Body of pancreas (tissue), 4 donors: Measurements from ENCODE around the gene IMPDH1. TPM values are rescaled to one million over a fixed set of nuclear protein-coding genes. Genes with fewer than 3 reads are reported as not detected.

Experiments used
- ATAC-seq: fragments of 150-250 bp; one replicate; pipeline ENCODE4 v1.9.1; 2016
- DNase-seq, 4 donors: peaks; one replicate each; pipeline ENCODE4 v3.0.0-alpha.2; 2019
- H3K27ac ChIP-seq, 4 donors: fragments of 200-600 bp; sonication (generic); 1 replicate in 3 of 4; 2 replicates in 1 of 4; pipeline versions ENCODE4 v1.5.1 to v1.6.1; 2016 to 2019; ENCODE audit warnings: mild to moderate bottlenecking in 1 of 4, mixed read lengths in 1 of 4, moderate library complexity in 1 of 4
- H3K27me3 ChIP-seq, 2 donors: fragments of 200-600 bp; sonication (generic); one replicate each; pipeline ENCODE4 v1.6.0; 2016; ENCODE audit warnings: mild to moderate bottlenecking in 1 of 2
- H3K36me3 ChIP-seq, 2 donors: fragments of 200-600 bp; sonication (generic); replicated peaks in 1 of 2; 2 replicates each; pipeline ENCODE4 v1.5.1; 2016; ENCODE audit warnings: low read depth in 2 of 2; ENCODE audit not compliant: insufficient read depth in 1 of 2
- H3K4me1 ChIP-seq: fragments of 200-600 bp; sonication (generic); one replicate; pipeline ENCODE4 v1.6.0; 2016
- H3K4me3 ChIP-seq, 2 donors: fragments of 200-600 bp; sonication (generic); 1 replicate in 1 of 2; 2 replicates in 1 of 2; pipeline ENCODE4 v1.5.1; 2016 to 2019
- H3K9me3 ChIP-seq, 3 donors: fragments of 200-600 bp; sonication (generic); 1 replicate in 2 of 3; 2 replicates in 1 of 3; pipeline ENCODE4 v1.5.1; 2016
- POLR2A ChIP-seq, 3 donors: fragments of 450-650 bp; IDR thresholded peaks; one replicate each; pipeline ENCODE4 v1.6.1; 2016; ENCODE audit warnings: antibody characterized with exemption in 3 of 3, mild to moderate bottlenecking in 2 of 3
- WGBS, 2 donors: methylation state at CpG; one replicate each; pipeline ENCODE4 v1.1.5; 2017; 5-methylcytosine and 5-hydroxymethylcytosine counted together
- intact Hi-C: fragments of 100-400 bp; cut with DNase I; formaldehyde crosslinking; loops from one replicate; pipeline ENCODE4 v1.15.1; 2023
- total RNA-seq, 2 donors: library from RNA; depleted of rRNA; stranded (reverse); fragments of >200 nt; gene quantifications; one replicate each; pipeline ENCODE4 v1.1.0, GENCODE V29; 2016
- TF ChIP-seq, protein P1 (sequence below), 7 experiments: fragments of 450-650 bp in 4 of 7; fragments of 200-600 bp in 3 of 7; sonication (generic) in 3 of 7; IDR thresholded peaks; one replicate each; pipeline ENCODE4 v1.5.1; 2016 to 2019; ENCODE audit warnings: antibody characterized with exemption in 7 of 7

Gene IMPDH1
- total RNA-seq, 2 donors from 2014 or later = 23.9 to 46.1 TPM

DNA sequence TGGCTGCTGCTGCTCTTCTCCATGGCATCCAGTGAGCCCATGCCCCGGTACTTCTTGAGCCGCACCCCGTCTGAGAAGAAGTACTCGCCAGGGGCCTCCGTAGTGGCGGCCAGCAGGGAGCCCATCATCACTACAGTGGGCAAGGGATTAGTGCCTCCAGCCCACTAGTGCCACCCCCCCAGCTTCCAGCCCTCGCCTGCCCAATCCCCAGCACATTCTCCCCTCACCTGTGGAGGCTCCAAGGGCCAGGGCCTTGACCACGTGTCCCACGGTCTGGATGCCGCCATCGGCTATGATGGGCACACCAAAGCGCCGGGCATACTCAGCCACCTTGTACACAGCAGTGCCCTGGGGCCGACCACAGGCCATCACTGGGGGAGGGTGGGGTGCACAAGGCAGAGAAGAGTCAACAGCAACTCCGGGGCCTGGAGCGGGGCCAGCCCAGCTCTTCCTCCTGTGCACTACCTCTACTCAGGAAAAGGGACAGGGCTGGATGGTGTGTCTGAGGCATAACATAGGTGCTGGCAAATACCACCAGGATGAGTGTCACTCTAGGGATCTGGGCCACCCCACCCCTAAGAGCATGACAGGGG, 14.8 kb downstream of the IMPDH1 start:
- no peaks in the 10 kb centered on the region for H3K9me3 ChIP-seq
- 84 to 90% methylated on average over 7 to 16 of the region's 16 CpGs for WGBS, 2 donors
- no peaks in the 10 kb centered on the region for H3K4me1 ChIP-seq
- TF ChIP-seq, protein P1, sequence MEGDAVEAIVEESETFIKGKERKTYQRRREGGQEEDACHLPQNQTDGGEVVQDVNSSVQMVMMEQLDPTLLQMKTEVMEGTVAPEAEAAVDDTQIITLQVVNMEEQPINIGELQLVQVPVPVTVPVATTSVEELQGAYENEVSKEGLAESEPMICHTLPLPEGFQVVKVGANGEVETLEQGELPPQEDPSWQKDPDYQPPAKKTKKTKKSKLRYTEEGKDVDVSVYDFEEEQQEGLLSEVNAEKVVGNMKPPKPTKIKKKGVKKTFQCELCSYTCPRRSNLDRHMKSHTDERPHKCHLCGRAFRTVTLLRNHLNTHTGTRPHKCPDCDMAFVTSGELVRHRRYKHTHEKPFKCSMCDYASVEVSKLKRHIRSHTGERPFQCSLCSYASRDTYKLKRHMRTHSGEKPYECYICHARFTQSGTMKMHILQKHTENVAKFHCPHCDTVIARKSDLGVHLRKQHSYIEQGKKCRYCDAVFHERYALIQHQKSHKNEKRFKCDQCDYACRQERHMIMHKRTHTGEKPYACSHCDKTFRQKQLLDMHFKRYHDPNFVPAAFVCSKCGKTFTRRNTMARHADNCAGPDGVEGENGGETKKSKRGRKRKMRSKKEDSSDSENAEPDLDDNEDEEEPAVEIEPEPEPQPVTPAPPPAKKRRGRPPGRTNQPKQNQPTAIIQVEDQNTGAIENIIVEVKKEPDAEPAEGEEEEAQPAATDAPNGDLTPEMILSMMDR (IDR thresholded peaks at IDR 0.05) = no peak
- TF ChIP-seq POLR2A (IDR thresholded peaks at IDR 0.05) = no peak
- intact Hi-C loops = no loop called here
- H3K36me3 ChIP-seq = peaks cover 0 to 25% of the 10 kb centered on the region in 2 donors
- DNase-seq (no peak), ATAC-seq (no peak)
- no peak overlapping the region for H3K4me3 ChIP-seq
- no peak overlapping the region for H3K27ac ChIP-seq
- H3K27me3 ChIP-seq = no peaks in the 10 kb centered on the region

DNA sequence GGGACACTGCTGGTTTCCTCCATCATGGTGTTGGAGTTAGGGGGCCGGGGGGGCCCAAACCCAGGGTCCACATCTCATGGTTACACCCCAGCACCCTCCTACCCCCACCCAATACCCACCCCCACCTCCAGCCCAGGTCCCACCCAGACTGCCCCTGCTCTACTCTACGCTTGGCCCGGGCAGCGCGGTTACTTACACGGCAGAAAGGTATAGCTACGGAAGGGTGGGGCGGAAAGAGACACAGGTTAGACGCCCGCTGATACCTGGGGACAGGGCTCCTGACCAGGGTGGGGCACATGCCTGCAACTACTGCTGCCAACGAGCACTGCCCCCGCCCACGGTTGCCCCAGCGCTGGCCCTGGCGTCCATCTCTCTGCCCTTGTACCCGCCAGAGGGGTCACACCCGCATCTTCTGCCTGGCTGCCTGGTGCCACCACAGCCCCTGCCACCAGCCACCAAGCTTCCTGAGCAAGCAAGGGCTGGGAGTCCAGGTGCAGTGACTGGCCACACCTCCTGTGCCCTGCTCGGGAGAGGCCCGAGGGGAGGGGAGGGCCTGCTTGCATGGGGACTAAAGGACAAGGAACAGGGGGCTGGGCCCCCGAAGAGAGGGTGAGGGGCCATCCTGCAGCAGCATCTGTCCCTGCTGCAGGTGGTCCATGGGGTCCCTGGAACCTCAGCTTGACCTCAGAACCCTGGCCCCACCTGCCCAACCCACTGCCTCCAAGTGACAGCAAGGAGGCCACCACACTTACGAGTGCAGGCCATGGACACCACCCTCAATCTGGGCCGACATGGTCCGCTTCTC, 16.1 kb downstream of the IMPDH1 start:
- H3K4me3 ChIP-seq = no peak overlapping the region
- TF ChIP-seq POLR2A (IDR thresholded peaks at IDR 0.05) = no peak
- TF ChIP-seq, protein P1 (IDR thresholded peaks at IDR 0.05) = no peak
- 89 to 95% methylated on average over 5 to 21 of the region's 23 CpGs for WGBS, 2 donors
- H3K4me1 ChIP-seq = no peaks in the 10 kb centered on the region
- no peak overlapping the region for H3K27ac ChIP-seq
- DNase-seq (no peak), ATAC-seq (no peak)
- peaks cover 0 to 23% of the 10 kb centered on the region in 2 donors for H3K36me3 ChIP-seq
- H3K9me3 ChIP-seq = no peaks in the 10 kb centered on the region
- intact Hi-C loops = no loop called here
- no peaks in the 10 kb centered on the region for H3K27me3 ChIP-seq

DNA sequence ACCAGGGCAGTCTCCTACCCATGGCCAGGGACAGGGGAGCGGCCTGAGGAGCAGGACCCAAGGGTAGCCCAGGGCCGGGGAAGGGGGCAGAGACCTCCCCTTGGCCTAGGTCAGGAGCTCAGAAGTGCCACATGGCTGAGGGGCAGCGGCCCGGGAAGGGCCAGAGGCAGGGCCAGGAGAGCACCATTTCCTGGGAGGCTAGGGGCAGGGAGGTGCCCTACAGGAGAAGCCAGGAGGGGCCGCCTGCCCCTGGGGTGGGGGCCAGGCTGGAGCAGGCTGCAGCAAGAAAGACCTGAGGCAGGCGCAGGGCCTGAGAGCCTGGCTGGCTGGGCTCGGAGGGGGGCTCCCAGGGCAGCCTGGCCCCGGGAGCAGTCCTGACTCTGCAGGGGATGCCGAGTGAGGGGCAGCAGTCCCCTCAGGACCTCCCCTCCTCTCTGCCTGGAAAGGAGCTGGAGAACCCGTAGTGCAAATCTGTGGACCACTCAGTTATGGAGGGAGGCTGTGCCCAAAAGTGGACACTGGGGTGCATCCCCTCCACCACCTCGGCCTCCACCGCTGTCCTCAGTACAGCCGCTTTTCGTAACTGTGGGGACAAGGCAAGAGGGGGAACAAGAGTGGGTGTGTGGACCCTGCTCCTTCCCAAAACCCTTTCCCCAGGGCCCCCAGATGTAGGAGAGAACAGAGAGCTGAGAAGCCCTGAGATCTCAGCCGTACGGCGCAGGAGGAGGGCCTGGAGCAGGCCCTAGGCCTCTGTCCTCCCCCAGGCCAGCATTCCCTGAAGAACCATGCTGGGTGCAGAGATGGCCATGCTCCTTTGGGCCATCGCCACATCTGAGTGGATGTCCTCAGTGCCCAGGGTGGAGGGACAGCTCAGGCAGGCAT, 17.1 kb downstream of the IMPDH1 start:
- no peak overlapping the region for H3K27ac ChIP-seq
- TF ChIP-seq, protein P1 (IDR thresholded peaks at IDR 0.05) = no peak
- TF ChIP-seq POLR2A (IDR thresholded peaks at IDR 0.05) = no peak
- peaks cover 0 to 16% of the 10 kb centered on the region in 2 donors for H3K36me3 ChIP-seq
- 93 to 96% methylated on average over 11 to 15 of the region's 18 CpGs for WGBS, 2 donors
- DNase-seq (no peak), ATAC-seq (no peak)
- no peaks in the 10 kb centered on the region for H3K27me3 ChIP-seq
- intact Hi-C loops = no loop called here
- H3K9me3 ChIP-seq = no peaks in the 10 kb centered on the region
- no peak overlapping the region for H3K4me3 ChIP-seq
- H3K4me1 ChIP-seq = no peaks in the 10 kb centered on the region

DNA sequence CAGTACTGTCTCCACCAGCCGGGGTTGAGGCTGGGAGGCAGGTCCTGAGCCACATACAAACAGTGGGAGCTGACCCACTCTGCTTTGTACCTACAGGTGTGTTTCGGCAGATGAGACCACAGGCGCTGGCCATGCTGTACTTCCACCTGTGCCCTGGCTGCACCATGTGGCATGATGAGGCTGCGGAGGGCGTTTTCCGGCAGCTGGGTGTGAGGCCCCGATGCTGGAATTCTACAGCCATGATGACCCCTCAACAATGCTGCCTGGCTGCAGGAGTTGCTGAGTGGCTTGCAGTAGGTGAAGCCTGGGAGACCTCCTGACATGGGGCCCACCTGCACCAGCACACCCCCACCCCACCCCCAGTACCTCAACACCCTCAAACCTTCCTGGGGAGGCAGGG, 18.0 kb downstream of the IMPDH1 start:
- WGBS, 2 donors = 93 to 97% methylated on average over 6 of the region's 7 CpGs

More for the DNA sequence above, 18.0 kb downstream of the IMPDH1 start:
- Histone ChIP-seq H3K9me3 (no peaks in the 10 kb centered on the region), H3K36me3 (peaks cover 0 to 11% of the 10 kb centered on the region in 2 donors), H3K4me1 (no peaks in the 10 kb centered on the region), H3K27me3 (no peaks in the 10 kb centered on the region), H3K27ac (no peak overlapping the region), H3K4me3 (no peak overlapping the region)
- no peak for TF ChIP-seq POLR2A (IDR thresholded peaks at IDR 0.05)
- TF ChIP-seq, protein P1 (IDR thresholded peaks at IDR 0.05) = no peak
- intact Hi-C loops = no loop called here
- no peak for ATAC-seq
- DNase-seq = no peak
